Cardiac septum (tissue), 1 donor: ENCODE data around the gene PAM16. TPM values are rescaled to one million over a fixed set of nuclear protein-coding genes. Genes with fewer than 3 reads are reported as not detected.
A peak's percentile ranks its signal among the peaks of the same experiment; 100 is the strongest.

ENCODE experiments used
- DNase-seq: peaks from one replicate; pipeline ENCODE4 v3.0.0-alpha.2; 2020; ENCODE audit warnings: low spot score
- intact Hi-C: fragments of 100-400 bp; cut with DNase I; formaldehyde crosslinking; loops from one replicate; pipeline ENCODE4 v1.14.0; 2022
- total RNA-seq: library from RNA; stranded (reverse); fragmentation: NEBNext Ultra II Directional; extraction: Animal tissue kit (Norgen Biotek cat#: 25700); gene quantifications from one replicate; pipeline ENCODE4 v1.2.1, GENCODE V29; 2021
- donor health status: DM: no; HTN: no; CAD: no.

Gene PAM16
- total RNA-seq, 1 donor from 2014 or later = 43.3 TPM

DNA sequence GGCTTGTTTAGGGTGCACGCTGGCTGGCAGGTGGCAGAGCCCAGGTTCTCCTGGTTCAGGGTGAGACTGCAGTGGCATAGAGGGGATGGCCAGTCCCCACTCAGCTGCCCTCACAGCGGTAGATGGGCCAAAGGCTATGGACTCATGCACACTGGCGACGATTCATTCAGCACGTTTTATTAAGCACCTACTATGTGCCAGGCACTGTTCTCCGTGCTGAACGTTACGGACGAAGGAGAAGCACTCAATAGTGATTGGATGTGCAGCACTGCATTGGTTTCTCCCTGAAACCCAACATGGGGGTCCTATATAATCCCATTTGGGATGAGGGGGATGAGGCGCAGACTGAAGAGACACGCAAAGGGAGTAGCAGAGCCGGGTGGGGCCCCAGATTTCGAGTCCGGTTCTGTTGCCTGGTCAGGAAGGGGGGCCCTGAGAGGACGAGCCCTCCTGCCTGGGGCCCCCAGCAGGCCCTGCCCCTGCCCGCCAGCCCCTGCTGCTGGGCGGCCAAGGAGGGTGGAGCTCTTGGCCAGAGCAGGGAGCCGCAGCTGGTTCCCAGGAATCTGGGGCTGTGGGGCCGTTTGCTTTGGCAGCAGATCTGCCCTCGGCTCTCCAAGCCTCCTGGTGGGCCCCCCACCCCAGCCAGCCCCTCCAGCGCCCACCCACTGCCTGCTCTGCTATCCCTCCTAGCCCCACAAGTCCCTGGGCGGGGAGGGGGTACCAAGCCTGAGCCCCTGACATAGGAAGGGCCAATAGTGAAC lies 26.4 kb downstream of the PAM16 start:
- intact Hi-C loops = loop anchor here (5.0 kb wide), 1 partner anchor 52 kb away; the partner anchor contains the start of gene TFAP4
- DNase-seq = no peak

- intact Hi-C loops = no loop called here
- no peak for DNase-seq
Observed at GRCh38 chr16:4323845-4324488, 27.2 kb downstream of the PAM16 start.

GRCh38 chr16:4323071-4323844 lies 27.9 kb downstream of the PAM16 start:
- intact Hi-C loops = no loop called here
- DNase-seq = no peak

DNA sequence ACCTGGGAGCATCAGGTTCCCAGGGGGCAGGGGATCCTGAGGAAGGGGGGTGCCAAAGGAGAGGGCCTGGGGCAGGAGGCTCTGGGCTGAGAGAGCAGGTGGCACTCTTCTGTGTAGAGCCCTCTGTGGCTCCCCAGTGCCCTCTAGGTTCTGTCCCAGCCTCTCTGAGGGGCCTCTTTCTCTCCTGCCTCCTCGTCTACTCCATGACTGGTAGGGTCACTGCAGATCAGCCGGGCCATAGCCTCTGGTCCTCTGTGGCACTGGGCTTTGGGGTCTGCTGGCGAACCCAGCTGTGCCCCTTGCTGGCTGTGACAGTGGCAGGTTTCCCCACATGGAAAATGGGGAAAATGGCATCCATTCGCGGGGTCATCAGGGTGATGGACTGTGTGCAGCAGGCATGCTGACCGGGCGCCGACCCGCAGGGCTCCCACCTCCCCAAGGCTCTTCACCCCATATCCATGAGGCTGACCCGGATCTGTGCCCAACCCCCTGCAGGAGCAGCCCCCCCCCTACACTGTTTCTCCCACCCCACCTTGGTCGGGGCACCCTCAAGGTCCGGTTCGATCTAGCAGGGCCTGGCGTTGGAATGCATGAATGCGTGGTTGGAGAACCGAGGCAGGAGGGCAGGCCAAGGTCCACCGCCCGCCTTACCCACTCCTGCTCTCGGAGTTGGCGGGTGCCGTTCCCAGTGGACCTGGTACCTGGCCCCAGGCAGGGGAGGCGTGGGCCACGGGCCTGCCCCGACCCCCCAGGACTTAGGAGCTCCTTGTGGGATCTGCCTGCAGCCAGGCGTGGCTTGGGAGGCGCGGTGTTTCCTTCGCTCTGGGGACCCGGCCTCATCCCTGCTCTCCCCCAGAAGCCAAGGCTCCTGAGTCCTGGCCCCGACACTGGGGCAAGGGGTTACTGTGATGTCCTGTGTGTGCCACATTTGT lies 28.7 kb downstream of the PAM16 start:
- intact Hi-C loops = no loop called here
- no peak for DNase-seq

- intact Hi-C loops = no loop called here
- no peak for DNase-seq
Observed at GRCh38 chr16:4321286-4322120, 29.6 kb downstream of the PAM16 start.

DNA sequence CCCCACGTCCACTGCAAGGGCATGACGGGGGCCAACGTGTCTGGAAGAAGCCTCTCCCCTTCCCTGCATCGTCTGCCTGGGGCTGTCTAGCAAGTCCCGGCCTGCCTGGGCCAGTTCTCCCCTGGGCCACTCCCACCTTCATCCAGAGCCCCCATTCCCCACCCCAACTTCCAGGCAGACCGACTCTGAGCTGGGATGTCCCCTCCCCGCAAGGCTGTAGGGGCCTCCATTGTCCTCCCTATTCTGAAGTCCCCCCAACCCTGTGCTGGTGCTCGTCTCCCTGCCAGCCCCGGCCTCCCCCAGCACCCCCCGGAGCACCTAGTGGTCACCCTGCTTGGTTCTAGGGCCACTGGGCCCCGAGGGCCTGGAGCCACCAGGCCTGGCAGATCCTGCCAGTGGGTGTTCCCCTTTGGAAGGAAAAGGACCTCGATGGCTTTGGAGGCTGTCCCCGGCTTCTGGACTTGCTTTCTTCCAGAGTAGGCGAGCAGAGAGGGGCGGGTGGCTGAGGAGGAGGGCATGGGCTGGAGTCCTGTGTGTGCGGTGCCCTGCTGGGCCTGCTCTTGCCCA lies 30.5 kb downstream of the PAM16 start:
- intact Hi-C loops = no loop called here
- DNase-seq = no peak

GRCh38 chr16:4319454-4320421 lies 31.4 kb downstream of the PAM16 start:
- DNase-seq = no peak
- intact Hi-C loops = no loop called here

DNA sequence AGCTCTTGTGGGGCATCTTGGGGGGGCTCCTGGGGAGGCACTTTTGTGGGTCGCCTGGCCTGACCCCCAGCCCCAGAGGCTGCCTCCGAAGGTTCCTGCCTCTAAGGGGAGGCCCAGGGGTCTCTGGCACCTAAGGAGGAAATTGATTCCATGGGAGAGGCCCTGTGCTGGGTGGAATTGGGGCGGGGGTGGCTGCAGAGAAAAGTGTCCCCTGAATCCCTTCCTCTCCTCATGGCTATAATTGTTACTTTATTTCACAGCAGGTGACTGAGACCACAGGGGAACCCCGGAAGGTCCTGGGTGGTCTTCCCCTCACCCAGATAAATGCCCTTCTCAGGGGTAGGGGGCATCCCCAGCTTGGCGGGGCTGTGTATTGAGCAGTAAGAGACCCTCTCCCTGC lies 32.2 kb downstream of the PAM16 start:
- DNase-seq = no peak
- intact Hi-C loops = no loop called here

DNA sequence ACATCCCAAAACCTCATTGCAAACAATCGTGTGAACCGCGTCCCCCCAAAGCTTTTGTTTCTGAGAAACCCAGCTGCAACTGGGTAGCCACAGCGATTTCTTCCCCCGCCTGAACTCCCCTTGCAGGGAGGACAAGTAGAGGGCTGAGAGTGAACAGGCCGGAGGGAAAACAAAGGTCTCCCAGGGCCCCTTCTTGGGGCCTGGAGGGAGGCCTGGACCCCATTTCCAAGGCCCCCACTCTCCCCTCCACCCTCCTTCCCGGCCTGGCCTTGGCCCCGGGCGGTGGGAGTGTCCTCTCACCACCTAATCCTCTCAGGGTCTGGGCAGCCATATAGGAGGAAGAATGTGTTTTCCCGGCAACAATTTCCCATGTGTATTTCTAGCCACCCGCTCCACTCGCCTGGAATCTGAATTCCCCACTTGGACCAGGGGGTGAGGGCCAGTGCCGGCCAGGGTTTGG lies 32.6 kb downstream of the PAM16 start:
- no peak for DNase-seq
- intact Hi-C loops = no loop called here

- DNase-seq = no peak
- intact Hi-C loops = no loop called here
Observed at GRCh38 chr16:4317532-4318450, 33.3 kb downstream of the PAM16 start.

GRCh38 chr16:4316864-4317531 lies 34.1 kb downstream of the PAM16 start:
- no peak for DNase-seq
- intact Hi-C loops = no loop called here

DNA sequence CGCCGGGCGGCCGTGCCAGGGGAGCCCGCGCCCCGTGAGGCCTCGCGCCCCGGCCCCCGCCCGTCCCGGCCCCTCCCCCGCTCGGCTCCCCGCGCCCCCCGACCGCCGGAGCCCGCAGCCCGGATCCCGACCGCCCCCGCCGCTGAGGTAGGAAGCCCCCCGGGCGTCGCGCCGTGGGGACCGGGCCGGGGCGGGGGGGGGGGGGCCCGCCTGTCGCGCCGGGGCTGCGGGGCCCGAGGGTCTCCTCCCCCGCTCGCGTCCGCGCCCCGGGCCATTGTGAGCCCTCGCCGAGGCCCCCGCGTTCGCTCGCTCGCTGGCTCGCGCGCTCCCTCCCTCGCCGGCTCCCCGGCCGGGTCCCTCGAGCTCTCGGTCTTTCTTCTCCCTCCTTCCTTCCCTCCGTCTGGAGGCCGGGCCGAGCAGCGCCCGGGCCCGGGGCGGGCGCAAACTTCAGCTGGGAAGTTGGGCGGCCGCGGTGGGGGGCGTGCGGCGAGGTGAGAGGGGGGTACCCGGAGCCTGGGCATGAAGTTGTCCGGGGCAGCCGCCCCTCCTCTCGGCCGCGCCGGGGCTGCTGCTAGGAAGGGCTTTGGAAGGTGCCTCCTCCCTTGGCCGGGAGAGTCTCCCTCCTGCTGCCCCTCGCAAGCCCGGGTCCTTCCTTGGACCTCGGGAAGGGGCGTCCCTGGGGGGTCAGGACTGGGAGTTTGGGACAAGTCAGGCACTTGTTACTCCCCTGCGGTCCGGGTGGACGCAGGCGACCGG lies 34.8 kb downstream of the PAM16 start:
- intact Hi-C loops = no loop called here
- no peak for DNase-seq

GRCh38 chr16:4315186-4316107 lies 35.7 kb downstream of the PAM16 start, which contains the start of gene GLIS2:
TSS of gene GLIS2 (plus strand) at chr16:4316067. CDS start at chr16:4332281, 16,214 bp downstream.
- DNase-seq = peak; percentile 85
- intact Hi-C loops = loop anchor here (2.0 kb wide), 1 partner anchor 13 kb away; no protein-coding TSS in a partner anchor
